HG03342 (cell line): ENCODE data around the gene SIDT1.

Source experiments
- ATAC-seq: cut with Tn5 transposase; IDR thresholded peaks from one replicate; pipeline ENCODE4 v1.9.1; 2021; ENCODE audit warnings: mild to moderate bottlenecking, moderate library complexity; ENCODE audit not compliant: unreplicated experiment

The SIDT1 gene

DNA sequence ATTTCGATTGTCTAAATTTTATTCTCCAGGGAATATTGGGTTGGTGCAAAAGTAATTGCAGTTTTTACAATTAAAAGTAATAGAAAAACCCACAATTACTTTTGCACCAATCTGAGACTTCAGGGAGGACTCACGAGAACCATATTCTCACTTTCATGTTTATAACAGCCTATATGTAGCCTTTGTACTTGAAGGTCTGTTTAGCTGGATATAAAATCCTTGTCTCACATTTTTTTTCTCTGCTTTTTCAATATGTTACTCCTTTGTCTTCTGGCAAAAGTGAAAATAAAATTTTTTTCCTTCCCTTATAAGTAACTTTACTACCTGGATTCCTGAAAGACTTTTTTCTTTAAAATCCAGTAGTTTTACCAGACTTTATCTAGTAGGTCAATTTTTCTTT, 9.2 kb downstream of the SIDT1 start:
- no peak for ATAC-seq

- no peak for ATAC-seq
Observed at GRCh38 chr3:113545594-113545993, 13.2 kb downstream of the SIDT1 start.

DNA sequence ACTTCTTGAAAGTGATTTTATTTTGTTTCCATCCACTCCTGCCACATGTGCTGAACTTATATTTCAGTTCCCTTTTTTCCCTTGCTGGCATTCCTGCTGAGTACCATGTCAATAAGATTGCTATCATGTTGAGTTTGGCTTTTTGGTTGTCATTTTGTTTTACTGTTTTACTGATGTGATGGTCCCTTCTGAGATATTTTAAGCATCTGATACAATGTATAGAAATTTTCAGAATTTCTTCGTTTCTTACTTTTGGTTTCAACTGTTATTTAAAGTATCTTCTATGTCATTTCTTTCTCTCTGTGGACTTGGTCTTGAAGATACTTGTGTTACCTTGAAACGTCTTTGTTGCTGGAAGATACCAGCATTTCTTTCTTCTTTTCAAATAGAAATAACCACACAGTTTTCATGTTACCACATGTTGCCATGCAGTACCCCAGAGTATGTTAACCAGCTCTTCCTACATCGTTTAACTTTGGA, 14.1 kb downstream of the SIDT1 start:
- ATAC-seq = peak; percentile 83

GRCh38 chr3:113548501-113548900, 16.1 kb downstream of the SIDT1 start:
- no peak for ATAC-seq

GRCh38 chr3:113551820-113552219, 19.5 kb downstream of the SIDT1 start:
- ATAC-seq = no peak

DNA sequence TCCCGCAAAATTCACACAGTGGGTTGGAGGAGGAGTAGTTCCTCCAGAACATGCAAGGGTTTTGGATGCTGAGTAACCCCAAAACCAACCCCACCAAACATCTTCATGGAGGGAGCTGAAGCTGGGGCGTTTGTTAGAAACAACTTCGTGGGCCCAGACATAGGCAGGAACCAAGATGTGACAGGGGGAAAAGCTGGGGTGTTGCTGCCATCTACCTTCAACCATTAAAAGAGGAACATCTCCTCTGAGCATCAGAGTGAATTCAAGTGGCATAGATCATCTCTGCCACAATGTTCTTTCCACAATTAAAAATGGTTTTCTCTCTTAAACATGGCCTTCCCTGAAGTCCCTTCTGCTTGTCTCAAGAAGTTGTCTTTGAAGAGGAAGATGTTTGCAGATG, 20.5 kb downstream of the SIDT1 start:
- ATAC-seq = no peak

- ATAC-seq = no peak
Observed at GRCh38 chr3:113555138-113555537, 22.8 kb downstream of the SIDT1 start.

- ATAC-seq = no peak
Observed at GRCh38 chr3:113556316-113556945, 24.1 kb downstream of the SIDT1 start.

GRCh38 chr3:113556946-113557335, 24.6 kb downstream of the SIDT1 start:
- no peak for ATAC-seq

DNA sequence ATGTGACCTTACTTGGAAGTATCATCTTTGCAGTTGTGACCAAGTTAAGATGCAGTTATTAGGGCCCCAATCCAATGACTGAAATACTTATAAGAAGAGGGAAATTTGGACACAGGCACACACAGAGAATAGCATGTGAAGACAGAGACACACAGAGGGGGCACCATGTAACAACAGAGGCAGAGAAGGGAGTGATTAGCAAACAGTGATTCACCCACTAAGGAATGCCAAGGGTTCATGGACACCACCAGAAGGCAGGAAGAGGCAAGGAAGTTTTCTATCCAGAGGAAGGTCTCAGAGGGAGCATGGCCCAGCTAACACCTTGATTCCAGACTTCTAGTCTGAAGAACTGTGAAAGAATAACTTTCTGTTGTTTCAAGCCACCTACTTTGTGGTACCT, 25.0 kb downstream of the SIDT1 start:
- ATAC-seq = no peak

DNA sequence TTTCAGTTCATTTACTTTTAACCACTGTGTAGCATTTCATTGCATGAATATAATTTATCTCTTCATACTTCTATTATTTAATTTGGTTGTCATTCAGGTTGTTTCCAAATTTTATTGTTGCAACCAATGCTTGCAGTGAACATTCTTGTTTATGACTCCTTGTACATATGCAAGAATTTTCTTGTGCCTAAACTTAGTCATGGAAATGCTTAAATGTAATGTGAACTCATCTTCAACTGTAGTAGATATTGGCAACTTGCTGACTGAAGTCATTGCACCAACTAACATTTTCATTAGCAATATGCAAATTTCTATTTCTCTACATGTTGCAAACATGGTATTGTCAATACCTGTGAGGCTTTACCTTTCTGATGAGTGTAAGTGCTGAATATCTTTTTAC, 26.7 kb downstream of the SIDT1 start:
- no peak for ATAC-seq

GRCh38 chr3:113560271-113560670, 27.9 kb downstream of the SIDT1 start:
- ATAC-seq = no peak

- no peak for ATAC-seq
Observed at GRCh38 chr3:113560831-113561623, 28.7 kb downstream of the SIDT1 start.

DNA sequence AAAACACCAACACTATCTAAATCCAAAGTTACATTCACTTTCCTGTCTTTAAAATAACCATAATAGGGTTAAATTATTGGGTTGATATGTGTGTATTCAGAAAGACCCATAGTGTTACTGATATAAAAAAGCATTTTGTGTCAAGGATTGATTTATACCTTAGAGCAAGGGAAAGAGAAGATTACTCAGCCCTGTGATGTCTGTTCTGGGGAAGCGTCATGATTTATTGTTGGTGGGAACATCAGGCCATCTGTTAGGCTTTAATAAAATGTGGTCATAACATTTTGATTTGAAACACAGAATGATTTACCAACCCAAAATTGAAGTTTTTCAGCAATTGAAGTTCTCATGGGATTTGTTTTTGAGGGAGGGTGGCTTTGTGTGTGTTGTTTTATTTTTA, 33.2 kb downstream of the SIDT1 start:
- ATAC-seq = no peak

GRCh38 chr3:113570158-113570557, 37.8 kb downstream of the SIDT1 start:
- no peak for ATAC-seq

DNA sequence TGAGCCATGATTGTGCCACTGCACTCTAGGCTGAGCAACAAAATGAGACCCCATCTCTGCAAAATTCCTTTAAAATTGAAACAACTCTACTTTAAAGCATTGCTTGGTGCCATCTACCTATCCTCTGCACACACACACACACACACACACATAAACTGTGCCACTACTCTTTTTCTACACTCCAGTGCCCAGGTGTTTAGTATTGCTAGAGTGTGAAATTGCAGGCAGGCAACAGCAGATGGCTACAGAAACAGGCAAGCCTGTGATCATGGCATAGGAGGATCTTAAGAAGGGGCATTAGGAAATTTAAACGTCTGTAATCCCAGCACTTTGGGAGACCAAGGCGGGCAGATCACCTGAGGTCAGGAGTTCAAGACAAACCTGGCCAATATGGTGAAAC, 39.0 kb downstream of the SIDT1 start:
- no peak for ATAC-seq

DNA sequence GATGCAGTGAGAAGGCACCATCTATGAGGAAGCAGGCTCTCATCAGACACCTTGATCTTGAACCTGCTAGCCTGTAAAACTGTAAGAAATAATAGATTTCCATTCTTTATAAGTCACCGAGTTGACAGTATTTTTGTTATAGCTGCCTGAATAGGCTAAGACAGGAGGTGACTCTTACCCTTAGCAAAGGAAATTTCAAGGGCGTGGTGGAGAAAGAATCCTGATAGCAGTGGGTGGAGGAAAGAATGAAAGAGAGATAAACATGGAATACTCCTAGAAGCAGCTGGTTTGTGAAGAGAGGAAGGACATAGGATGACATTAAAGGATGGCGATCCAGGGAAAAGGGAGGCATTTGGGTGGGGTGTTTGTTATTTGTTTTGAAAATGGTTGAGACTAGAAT, 41.4 kb downstream of the SIDT1 start:
- no peak for ATAC-seq

GRCh38 chr3:113574213-113574612, 41.9 kb downstream of the SIDT1 start:
- no peak for ATAC-seq

DNA sequence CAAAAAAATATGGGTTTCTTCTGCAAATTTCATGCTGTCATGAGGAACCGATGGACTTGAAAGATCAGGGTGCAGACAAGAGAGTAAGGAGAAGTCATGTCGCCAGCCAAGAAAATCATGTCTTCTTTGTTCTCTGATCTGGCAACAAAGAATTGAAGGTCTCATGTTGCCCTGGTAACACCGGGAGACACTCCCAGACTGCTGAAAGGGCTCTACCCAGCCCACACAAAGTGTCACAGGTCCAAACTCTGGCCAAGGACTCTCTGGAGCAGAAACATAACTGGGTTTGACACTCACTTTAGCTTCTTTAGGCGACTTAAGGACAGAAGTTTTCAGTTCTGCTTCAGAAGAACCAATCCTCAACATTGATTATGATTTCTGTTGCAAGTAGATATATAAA, 42.9 kb downstream of the SIDT1 start:
- no peak for ATAC-seq

GRCh38 chr3:113585228-113585627, 52.9 kb downstream of the SIDT1 start:
- ATAC-seq = no peak

GRCh38 chr3:113585720-113586119, 53.4 kb downstream of the SIDT1 start:
- no peak for ATAC-seq

DNA sequence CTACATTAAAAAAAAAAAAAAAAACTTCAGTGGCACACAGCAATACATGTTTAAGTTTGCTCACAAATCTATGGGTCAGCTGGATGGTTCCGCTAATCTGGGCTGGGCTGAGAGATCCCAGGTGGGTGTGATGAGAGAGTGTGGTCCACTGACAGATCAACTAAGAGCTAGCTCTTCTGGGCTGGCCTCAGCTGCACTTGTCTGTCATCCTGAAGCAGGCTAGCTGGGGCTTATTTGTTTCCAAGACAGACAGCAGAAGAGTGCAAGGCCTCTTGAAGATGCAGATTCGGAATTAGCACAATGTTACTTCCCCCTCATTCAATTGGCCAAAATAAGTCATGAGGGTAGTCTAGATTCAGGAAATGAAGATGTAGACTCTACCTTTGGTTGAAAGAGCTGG, 56.5 kb downstream of the SIDT1 start:
- ATAC-seq = no peak

DNA sequence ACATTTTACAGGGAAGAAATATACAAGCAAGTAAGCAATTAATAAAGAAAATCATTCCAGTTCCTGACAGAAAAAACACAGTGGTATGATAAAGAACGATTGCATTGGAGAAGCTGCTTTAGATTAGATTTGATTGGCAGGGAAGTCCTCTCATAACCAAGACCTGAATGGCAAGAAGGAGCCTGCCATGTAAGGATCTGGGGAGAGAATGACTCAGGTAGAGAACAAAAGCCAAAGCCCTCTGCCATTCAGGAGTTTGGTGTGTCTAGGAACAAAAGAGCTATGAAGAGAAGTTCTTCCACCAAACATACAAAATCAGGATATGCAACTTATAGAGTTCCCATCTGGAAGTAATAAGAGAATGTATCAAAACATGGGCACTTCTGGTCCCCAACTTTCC, 57.6 kb downstream of the SIDT1 start:
- no peak for ATAC-seq
